HG03457 (cell line): ENCODE data around the gene PKD2L1.
"Not testable (repeated sequence)": the region's sequence is repeated elsewhere in the genome, so short reads cannot be mapped to it uniquely, and the experiment has no call there.

ENCODE experiments used
- ATAC-seq: cut with Tn5 transposase; IDR thresholded peaks from one replicate; pipeline ENCODE4 v1.9.1; 2021; ENCODE audit warnings: moderate number of reproducible peaks; ENCODE audit not compliant: unreplicated experiment

Gene PKD2L1

DNA sequence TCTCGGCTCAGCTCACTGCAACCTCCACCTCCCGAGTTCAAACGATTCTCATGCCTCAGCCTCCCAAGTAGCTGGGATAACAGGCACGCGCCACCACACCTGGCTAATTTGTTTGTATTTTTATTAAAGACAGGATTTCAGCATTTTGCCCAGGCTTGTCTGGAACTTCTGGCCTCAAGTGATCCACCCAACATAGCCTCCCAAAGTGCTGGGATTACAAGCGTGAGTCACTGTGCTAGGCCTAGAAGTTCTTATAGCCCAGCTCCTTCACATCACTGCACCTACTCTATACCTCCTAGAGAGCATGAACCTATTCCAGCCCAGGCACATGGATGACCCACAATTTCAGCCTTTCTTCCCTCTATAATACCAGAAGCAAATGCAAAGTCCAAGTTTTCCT is 42.3 kb downstream of the PKD2L1 start:
- ATAC-seq = no peak

GRCh38 chr10:100286051-100287033 is 43.7 kb downstream of the PKD2L1 start, which contains the start of gene BLOC1S2:
TSS of gene BLOC1S2 (minus strand) at chr10:100286680. CDS start at chr10:100286659, 21 bp downstream.
- ATAC-seq = peak; percentile 83

GRCh38 chr10:100285326-100285725 is 44.7 kb downstream of the PKD2L1 start:
- not testable (repeated sequence) for ATAC-seq

DNA sequence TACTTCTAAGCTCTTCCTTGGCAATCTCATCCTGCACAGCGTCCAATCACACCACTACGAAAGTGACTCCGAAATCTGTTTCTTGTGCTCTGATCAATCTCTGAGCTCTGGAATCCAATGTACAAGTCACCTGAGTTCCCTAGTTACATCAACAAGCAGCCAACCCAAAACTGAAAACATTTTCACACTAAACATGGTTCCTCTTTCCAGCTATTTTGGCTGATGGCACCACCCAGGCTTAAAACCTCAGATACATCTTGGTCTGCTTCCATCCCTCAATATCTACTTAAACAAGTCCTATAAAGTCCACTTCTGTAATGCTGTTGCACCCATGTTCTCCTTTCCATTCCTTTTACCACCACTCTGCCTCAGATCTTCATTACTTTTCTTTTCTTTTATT is 47.1 kb downstream of the PKD2L1 start:
- ATAC-seq = no peak

- ATAC-seq = not testable (repeated sequence)
These were observed 53.1 kb downstream of the PKD2L1 start for GRCh38 chr10:100276971-100277370.

GRCh38 chr10:100267239-100268104 is 62.6 kb downstream of the PKD2L1 start, which contains the start of gene CWF19L1:
TSS of gene CWF19L1 (minus strand) at chr10:100267638. CDS start at chr10:100267593, 45 bp downstream.
- ATAC-seq = peak; percentile 49

- ATAC-seq = no peak
These were observed 64.1 kb downstream of the PKD2L1 start for GRCh38 chr10:100265821-100266485.

DNA sequence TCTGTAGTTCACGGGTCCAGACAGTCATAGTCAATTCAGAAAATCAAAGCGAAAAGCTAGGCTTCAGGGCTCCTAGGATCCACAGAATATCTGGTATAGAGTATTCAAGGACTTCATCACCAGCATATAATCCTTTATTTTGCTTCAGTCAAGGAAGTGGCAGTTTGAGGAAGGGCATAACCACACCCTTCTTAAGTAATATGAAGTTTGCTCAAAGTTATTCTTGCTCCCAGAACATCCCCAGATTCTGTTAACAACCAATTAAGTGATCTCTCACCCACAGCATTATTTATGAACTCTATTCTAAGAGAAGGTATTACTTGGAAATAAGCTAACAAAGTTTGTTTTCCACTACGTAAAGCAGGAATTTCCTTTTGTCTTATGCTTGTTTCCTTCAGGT is 75.8 kb downstream of the PKD2L1 start:
- no peak for ATAC-seq

GRCh38 chr10:100253041-100253440 is 77.0 kb downstream of the PKD2L1 start:
- ATAC-seq = no peak

- ATAC-seq = no peak
These were observed 81.2 kb downstream of the PKD2L1 start for GRCh38 chr10:100248820-100249219.

DNA sequence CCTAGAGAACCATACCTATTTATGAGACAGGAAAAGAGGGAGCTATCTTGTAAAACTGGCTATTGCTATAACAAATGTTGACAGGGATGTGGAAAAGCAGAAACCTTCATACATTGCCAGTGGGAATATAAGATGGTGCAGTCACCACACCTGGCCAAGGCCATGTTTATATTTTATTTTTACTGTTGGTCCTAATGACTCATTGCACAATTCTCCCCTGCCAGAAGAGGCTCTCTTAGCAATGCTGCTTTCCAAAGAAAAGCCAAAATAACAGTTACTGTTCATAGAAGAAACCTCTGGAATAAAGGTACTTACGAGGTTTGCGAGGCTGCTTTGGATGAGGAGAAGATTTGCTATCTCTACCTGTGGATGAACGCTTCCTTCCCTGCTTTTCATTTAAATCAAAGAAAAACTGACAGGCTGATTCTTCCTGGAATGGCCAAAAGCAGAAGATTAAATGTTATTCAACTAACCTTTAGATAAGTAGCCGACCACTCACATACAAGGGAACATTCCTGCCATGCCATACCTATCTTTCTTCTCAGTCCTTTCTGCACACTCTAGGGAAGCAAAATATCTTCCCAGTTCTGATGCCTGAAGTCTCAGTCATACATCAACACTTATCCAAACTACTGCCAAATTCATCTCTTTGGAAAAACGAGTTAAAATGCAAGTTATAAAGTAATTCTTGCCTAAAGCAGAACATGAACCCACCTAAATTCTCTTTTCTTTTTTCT is 84.4 kb downstream of the PKD2L1 start:
- ATAC-seq = no peak

DNA sequence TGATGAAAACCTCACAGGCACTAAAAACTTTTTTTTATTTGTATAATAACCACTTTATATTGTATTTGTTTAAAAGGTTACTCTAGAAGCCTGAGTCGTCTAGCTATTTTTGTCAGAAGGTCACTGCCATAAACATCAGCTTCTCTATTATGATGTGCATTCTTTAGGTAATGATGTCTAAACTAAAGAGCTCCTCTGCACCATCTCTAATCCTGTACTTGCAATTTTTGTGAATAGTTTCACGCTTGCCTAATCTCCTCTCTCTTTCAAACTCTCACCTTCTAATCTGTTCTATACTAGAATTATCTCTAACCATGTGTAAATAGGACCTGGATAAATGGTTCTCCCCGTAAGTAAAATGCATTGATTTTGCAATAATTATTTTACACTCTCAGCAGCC is 90.2 kb downstream of the PKD2L1 start:
- no peak for ATAC-seq

DNA sequence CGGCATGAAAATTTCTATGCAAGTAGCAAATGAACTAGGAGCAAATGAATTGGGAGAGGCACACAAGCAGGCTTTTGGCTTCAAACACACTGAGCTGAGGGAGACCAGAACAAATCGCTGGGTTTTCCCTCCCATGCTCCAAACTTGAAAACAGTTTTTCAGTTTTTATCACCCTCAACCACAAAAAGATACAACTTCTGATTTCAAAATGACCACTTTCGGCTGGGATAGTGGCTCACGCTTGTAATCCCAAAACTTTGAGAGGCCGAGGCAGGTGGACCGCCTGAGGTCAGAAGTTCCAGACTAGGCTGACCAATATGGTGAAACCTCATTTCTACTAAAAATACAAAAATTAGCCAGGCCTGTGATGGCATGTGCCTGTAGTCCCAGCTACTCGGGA is 91.6 kb downstream of the PKD2L1 start:
- ATAC-seq = no peak
